NCI-H748 treated with DMSO at 0.1 percent for 48 hours (cell line): ENCODE results near the gene DCAF12.
"Not testable (repeated sequence)": the region's sequence is repeated elsewhere in the genome, so short reads cannot be mapped to it uniquely, and the experiment has no call there.

Experiments
- DNase-seq: peaks from one replicate; lab custom pipeline; 2025; lab: John Stamatoyannopoulos, UW

Gene DCAF12

DNA sequence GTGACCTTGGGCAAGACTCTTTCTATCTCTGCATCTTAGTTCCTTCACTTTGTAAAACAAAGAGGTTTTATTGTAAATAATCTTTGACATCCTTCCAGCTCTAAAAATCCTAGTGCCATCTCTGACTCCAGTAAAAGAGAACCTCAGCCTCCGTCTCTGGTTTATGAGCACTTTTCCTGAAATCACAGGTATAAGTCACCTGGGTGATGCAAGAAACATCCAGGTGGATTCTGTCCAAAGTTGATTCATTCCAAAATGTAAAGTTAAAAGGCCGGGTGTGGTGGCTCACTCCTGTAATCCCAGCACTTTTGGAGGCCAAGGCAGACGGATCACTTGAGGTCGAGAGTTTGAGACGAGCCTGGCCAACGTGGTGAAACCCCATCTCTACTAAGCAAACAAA is 56.7 kb downstream of the DCAF12 start:
- no peak for DNase-seq

DNA sequence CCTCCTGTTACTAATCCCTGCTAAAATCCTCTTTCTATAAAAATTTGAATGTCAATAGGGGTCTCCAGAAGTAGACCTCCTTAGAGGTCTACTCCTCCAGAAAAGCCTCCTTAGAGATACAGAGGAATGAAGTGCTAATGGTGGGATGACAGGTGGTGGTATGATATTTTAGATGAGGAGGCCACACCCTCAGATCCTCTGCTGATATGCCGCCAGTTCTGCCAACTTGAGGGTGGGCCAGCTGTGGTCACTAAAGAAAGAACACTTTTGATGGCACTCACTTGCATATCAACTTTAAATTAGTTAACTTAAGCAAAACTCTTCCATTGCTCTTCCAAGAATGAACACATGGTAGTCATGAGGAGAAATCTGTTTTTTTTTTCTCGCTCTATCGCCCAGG is 61.0 kb downstream of the DCAF12 start:
- no peak for DNase-seq

DNA sequence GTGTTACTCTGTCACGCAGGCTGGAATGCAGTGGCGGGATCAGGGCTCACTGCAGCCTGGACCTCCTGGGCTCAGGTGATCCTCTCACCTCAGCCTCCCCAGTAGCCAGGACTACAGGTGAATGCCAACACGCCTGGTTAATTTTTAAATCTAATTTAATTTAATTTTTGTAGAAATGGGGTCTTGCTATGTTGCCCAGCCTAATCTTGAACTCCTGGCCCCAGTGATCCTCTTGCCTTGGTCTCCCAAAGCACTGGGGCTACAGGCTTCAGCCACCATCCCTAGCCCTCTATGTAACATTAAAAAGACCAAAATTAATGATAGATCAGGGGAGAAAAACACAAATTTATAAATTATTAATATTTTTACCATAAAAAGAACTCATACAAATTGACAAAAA is 66.5 kb downstream of the DCAF12 start:
- DNase-seq, result no peak

DNA sequence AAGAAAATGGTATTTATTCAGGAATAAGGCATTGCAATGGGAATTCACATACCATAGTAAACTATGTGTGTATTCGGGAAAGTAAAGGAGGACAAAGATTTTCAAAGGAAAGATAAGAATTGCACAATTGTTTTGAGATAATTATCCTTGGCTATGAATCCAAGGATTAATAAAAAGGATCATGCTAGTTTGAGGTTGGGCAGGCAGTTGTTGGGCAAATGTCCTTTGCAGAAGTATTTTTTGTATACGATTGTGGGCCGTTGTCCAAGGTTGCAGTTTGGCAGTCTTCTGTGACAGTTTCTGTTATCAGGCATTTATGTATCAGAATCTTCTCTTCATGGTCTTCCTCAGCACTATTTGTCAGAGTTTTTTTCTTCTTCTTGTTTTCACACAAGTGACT is 67.2 kb downstream of the DCAF12 start:
- no peak for DNase-seq

DNA sequence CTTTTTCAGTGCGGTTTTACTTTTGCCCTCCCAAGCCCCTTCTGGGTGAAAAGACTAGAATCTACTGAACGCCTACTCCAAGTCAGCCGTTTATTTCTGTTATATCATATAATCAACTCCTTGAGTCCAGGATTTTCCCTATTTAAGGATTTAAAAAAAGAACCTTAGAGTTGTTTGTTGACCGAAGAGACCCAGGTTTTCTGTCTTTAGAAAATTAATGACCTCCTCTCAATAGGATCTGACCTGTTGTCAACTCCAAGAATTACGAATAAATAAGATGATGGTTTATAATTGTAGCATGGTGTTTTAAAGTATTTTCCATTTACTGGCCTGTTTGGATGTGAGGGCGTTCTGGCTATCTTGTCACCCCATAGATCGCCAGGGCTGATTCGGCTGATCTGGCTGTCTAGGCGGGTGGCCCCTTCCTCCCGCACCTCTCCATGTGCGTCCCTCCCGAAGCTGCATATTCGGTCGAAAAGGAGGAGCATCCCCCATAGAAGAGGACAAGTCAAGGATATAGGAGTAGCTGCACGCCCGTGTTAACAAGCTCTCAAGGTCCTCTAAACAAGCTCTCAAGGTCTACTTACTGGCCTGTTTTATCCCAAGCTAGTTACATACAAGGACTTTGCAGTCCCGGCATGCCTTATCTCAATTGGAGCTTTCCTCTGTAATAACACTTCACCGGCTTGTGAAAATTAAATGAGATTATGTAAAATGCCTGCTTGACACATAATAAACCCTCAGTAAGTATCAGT is 76.7 kb downstream of the DCAF12 start:
- DNase-seq, result no peak

DNA sequence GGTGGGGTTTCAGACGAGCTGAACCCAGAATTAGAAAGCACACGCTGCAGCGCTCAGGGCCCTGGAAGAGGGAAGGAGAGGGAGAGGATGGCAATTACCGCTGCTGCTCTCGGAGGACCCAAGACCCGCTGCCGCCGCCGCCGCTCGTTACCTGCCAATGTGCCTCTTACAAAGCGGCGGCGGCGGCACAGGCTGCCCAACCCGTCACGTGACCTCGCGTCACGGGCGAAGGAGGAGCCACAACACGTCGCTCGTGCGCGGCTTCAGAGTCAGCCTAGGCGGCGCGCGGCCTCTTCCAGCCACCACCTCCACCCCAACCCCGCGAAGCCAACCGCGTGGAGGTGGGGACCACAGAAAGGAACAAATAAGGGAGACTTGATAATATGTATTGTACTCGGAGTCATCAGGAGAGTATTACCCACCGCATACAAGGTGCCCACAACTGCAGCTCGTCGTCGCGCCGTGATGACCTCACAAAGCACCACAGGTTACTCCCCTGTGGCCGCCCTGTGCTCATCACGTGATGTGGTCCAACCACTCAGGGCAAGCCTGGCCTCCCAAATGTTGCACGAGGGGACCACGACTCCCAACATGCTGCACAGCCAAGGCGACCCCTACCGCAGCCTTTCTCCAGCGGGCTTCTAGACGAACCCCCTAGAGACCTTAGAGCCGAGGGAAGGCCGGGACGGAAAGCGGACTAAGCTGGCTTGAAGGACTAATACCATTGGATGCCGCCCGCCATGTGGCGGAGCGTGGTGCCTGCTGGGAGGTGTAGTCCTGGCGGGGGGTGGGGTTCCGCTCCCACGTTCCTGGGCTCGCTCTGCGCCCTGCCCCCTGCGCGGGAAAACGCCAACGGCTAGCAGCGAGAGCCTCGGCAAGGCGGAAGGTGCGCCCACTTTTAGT is 77.5 kb downstream of the DCAF12 start, which contains the start of gene UBAP2:
UBAP2 (minus strand) TSS at position 161 of the 903 bp plus-strand sequence. CDS start 31,739 bp downstream, outside the sequence.
- DNase-seq, result peak; percentile 96

DNA sequence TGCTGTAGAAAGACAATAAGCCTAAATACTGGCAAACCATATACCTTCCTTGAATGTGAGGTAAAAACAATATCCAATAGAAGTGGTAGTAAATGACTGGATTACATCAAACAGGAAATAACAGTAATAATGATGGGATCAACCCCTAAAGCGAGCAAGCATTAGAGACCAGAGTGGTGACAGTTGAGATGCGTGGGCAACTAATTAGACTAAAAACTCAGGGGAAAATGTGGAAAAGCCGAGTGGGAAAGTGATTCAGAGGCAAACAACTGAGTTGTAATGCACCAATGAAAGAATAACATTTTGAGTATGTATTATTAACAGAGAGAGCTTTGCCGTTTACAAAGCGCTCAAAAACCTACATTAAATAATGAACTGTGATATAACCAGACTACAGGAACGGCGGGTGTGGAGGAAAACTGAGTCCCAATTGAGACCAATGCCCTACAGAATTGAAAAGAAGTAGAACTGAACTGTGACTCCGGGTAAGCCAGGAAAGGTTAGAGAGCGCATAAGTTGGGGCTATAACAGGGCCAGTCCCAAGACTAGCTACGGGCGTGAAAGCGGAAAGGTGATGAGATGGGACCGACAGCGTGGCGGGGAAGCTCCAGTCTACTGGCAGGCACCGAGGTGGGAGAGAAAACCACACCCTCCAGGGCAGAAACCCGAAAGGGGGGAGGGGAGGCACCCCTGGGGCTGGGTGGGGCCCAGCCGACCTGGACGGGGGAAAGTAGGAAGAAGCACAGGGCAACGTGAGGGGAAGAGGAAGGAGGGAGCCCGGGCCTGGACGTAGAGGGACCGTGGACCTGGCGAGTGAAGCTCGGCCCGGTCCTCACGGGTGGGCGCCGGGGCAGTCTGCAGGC is 78.4 kb downstream of the DCAF12 start:
- peak; percentile 74 for DNase-seq

DNA sequence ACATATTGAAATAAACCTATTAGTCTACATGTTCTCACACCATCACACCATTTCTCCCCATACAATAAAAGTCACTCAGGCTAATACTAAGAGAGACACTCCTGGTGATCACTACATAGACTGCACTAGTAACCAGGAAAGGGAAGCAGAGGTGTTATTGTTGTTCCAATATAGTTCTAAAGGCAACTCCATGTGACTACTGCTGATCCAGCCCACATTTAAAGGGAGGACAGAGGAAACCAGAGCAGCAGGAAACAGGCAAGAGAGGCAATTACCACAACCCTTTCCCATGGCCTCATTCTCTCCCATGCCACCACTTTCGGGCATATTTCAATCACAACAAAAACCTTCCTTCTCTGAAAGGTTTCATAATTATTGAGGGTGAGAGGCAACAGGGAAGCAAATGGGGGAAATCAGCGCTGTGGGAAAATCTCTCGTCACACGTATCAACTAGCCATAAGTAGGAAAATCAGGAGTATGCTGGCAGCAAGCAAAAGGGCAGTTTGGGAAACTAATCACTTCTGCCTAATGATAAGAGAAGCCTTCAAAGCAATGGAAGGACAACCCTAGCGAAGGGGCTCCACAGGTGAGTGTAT is 79.6 kb downstream of the DCAF12 start:
- no peak for DNase-seq

DNA sequence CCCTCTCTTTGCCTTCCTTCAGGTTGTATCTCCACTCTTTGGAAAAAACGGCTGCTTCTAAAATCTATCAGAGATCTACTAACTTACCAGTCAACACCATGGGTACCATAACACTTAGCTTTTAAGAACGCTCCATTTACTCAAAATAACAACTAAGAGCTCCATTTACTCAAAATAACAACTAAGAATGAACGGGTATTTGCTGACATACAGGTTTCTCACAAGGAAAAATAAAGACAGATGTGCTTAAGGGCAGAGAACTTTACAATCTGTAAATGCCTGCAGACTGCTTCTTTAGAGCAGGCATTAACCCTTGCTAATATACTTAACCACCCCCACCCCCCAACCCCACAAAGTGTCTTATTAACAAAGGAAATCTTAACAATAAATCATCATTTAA is 80.6 kb downstream of the DCAF12 start:
- no peak for DNase-seq

DNA sequence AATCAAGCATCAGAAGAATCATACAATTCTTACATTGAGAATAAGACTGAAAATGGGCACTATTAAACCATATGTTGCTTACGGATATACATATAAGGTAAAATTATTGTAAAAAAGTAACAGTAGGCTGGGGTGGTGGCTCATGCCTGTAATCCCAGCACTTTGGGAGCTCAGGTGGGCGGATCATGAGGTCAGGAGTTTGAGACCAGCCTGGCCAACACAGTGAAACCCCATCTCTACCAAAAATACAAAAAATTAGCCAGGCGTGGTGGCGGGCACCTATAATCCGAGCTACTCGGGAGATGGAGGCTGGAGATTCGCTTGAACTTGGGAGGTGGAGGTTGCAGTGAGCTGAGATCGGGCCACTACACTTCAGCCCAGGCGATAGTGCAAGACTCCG is 84.4 kb downstream of the DCAF12 start:
- not testable (repeated sequence) for DNase-seq

DNA sequence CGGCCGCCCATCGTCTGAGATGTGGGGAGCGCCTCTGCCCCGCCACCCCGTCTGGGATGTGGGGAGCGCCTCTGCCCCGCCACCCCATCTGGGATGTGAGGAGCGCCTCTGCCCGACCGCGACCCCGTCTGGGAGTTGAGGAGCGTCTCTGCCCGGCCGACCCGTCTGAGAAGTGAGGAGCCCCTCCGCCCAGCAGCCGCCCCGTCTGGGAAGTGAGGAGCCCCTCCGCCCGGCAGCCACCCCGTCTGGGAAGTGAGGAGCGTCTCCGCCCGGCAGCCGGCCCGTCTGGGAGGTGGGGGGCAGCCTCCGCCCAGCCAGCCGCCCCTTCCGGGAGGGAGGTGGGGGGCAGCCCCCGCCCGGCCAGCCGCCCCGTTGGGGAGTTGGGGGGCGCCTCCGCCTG is 87.6 kb downstream of the DCAF12 start:
- DNase-seq, result not testable (repeated sequence)

DNA sequence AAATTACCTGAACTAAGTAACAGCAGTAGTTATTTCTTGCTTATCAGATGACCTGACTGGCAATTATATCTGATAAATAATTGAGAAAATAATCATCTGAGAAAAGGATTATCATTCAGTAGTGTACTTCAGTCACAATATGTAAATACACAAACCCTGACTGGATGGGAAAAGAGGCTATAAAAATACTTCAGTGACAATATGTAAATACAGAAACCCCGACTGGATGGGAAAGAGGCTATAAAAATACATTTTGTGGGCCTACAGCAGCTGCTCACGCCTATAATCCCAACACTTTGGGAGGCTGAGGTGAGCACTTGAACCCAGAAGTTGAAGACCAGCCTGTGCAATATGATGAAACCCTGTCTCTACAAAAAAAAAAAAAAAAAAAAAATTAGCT is 88.9 kb downstream of the DCAF12 start:
- DNase-seq, result no peak

DNA sequence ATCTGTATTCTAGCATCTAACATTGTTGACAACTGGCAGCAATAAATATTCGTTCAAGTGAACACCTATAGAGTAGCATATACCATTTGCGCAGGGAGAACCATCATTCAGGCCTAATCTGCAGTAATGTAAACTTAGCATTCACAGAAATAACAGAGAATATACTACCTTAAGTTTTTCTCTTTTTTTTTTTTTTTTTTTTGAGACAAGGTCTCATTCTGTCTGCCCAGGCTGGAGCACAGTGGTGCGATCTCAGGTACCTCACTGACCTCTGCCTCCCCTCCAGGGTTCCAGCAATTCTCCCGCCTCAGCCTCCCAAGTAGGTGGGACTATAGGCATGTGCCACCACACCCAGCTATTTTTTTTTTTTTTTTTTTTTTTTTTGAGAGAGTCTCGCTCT is 89.9 kb downstream of the DCAF12 start:
- no peak for DNase-seq
